ENCODE data around the gene PRR19.

PRR19 gene

DNA sequence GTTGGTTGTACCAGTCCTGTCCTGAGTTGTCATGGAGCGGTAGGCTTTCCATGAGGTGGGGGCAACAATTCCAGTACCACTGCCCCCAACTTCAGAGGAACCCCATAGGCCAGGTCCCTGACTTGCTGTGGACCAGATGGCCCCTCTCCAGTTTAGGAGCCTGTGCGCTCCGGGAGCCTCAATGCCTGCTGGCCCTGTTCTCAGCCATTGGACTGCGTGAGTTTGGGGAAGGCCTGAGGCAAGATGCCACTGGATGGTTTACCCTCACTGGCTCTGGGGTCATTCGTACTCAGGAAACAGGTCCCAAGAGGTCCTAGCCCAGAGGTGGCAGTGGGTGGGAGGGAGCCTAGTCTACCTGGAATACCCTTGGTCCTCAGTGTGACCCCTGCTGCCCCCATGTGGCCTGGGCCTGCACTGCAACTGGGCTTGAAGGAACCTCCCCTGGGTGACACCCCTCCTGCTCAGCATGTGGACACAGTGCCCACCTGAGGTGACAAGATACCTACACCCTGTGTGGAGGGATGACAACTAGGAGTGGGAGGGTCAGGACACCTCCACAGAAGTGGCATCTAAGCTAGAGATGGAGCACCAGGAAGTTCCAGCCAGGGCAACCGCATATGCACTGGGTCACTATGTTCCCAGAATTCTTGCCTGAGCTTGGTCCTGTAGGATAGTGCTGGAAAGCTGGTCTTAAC lies 6.0 kb upstream of the PRR19 start:
- DNase-seq (ENCODE audit: low spot score): peak; percentile 60

DNA sequence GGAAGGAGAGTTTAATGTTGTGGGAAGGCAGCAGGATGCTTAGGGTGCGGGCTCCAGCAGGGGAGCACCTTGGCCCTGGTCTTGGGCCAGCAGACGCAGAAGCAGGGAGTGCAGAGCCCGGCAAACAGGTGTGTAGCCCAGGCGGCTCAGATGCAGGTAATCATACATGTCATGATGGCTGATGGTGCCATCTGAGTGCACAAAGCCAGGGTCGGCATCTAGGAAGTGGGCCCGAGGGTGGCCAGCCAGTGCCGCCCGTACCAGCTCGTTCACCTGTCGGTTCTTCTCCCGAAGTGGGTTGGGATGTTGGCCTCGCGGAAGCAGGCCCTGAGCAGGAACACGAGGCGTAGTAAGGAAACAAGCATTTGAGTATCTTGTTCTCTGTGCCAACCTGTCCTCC lies 4.9 kb upstream of the PRR19 start:
- DNase-seq (ENCODE audit: low spot score): no peak

DNA sequence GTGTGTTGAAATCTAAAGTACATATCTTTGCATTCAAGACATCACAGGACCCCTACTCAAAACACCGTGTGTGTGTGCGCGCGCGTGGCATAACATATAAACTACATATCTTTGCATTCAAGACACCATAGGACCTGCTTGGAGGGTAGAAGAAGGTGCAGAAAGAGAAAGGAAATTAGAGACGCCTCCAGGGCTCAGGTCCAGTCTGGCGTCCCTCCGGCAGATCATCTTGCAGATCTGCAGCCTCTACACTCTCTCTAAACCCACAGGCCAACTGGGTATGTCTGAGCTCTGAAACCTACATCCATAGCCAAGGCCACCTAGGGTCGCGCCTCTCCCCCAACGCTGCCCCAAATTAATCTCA lies 1.2 kb downstream of the PRR19 start:
- no peak for DNase-seq (ENCODE audit: low spot score)

DNA sequence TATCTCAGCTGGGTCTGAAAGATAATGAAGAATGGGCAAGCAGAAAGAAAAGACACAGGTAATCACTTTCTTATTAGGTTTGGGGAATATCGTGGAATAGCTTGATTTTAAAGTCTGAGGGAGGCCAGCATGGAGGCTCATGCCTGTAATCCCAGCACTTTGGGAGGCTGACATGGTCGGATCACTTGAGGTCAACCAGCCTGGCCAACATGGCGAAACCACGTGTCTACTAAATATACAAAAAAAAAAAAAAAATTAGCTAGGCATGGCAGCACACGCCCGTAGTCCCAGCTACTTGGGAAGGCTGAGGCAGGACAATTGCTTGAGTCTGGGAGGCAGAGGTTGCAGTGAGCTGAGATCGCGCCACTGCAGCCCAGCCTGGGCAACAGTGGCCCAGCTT lies 1.9 kb downstream of the PRR19 start:
- DNase-seq (ENCODE audit: low spot score): no peak

DNA sequence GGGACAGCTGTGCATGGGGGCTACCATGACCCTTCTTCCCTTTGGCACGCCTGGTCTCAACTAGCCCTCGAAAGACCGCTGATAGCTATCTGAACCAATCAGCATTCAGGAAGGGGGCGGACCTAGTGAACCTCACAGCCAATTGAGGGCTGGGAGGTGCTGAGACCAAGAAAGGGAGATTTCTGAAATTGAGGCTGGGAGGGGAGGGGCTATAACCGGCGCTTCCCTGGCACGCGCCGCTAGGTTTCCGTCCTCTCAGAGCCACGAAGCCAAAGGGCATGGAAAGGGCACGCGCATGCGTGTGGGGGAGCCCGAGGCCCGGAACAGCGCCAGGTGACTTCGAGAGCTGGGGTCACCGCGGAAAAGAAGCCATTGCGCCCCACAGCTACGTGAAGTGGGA lies 4.7 kb downstream of the PRR19 start:
- no peak for DNase-seq (ENCODE audit: low spot score)

DNA sequence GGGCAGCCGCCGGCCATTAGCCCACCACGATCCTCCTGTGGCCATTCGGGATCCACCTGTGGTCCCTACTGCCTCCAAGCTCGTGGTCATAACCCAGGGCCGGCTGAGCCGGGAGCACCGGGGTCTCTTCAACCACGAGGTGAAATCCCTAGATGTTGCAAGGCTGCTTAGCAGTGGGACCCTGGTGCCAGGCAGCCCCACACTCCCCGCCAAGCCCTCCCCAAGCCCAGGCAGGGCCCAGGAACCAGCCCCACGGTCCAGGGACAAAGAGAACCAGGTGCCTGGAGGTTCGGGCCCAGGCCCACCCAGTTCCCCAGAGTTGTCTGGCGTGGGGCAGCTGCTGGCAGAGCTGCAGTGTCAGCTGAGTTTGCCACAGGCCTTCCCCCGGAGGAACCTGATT lies 7.8 kb downstream of the PRR19 start:
- no peak for DNase-seq (ENCODE audit: low spot score)

DNA sequence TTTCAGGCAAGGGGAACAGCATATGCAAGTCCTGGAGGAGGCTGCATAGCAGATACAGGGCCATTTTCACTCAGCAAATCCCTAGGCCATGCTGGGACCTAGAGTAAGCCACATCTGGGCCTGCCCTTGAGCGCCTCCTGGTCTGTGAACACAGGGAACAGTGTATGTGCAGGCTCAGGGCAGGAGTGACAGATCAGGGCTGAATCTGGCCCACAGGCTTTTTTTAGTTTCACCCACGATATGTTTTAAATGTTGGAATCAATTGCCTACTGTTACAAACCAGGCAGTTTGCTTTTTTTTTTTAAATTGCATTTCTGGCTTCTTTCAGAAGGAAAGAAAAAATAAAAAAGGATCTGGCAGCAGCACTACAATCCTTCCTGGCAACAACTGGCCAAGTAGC lies 9.7 kb downstream of the PRR19 start:
- DNase-seq (ENCODE audit: low spot score): peak; percentile 30

DNA sequence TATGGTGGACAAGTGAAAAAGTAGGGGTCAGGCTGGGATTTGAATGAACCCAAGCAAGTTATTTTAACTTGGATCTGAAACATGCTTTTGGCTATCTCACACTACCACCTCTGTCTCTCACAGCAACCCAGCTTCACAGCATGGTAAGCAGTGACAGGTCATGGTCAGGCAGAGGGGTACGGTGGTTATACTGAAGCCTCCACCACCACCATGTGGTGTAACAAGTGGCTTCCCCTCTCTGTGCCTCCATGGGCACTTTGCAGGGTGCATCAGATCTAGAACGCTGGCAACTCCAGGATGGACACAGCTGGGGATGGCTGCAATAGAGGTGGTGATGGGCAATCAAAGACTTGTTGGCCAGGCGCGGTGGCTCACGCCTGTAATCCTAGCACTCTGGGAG lies 10.4 kb downstream of the PRR19 start:
- no peak for DNase-seq (ENCODE audit: low spot score)

DNA sequence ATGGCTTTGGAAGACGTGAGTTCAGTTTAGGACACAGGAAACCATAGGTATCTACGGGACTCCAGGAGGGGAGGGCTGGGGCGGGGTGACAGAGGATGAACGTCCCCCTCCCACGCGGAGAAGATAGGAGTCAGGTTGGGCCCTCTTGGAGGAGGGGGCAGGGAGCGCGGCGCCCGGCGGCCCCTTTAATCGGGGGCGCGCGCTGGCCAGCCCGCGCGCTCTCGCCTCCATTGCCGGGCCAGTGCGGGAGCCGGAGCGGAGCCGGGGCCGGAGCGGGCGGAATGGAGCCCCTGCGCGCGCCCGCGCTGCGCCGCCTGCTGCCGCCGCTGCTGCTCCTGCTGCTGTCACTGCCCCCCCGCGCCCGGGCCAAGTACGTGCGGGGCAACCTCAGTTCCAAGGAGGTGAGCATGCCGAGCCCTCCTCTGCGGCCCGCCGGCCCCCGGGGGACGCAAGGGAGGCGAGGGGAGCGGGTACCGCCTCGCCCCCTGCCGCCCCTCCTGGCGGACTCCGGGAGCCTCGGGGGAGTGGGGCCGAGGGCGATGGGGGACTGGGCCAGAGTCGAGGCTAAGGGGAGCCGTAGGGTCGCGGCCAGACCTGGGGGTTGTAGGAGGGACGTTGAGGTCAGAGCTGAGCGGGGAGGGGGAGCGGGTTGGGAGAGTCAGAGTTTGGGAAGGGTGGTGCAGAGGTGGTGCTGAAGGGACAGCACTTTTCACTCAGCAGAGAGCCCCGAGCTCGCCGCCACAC lies 11.3 kb downstream of the PRR19 start, which contains the start of gene TMEM145:
TMEM145 (plus strand) TSS at position 214 of the 744 bp plus-strand sequence; CDS start at position 282, 68 bp downstream.
- peak; percentile 74 for DNase-seq (ENCODE audit: low spot score)

DNA sequence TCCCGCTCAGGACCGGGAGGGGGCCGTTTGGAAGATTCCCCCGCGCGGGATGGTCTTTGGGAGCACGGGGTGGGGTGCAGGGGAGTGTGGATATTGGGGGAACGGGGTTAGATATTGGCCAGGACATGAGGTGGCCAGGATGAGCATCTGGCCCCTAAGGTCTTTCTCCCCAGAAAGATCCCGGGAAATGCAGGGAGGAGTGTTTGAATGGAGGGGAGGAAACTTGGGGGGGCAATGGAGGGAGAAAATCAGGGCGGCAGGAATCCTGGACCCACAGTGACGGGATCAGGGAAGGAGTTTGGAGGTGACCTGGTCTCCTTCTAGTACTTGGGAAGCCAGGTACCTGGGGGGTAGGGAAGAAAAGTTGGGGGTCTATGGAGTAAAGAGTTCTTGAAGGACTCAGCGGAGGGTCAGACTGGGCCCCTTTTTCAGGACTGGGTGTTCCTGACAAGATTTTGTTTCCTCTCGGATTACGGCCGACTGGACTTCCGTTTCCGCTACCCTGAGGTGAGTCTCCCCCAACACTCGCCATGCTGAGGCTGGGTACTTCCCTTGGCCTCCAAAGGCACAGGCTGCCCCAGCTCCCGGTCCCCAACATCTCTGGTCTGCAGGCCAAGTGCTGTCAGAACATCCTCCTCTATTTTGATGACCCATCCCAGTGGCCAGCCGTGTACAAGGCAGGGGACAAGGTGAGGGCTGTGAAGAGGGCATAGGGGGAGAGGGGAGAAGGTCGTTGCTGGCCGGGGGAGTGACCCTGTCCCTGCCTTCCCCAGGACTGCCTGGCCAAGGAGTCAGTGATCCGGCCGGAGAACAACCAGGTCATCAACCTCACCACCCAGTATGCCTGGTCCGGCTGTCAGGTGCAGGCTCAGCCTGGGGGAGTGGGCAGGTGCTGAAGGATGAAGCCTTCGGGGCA lies 12.2 kb downstream of the PRR19 start:
- peak; percentile 68 for DNase-seq (ENCODE audit: low spot score)

DNA sequence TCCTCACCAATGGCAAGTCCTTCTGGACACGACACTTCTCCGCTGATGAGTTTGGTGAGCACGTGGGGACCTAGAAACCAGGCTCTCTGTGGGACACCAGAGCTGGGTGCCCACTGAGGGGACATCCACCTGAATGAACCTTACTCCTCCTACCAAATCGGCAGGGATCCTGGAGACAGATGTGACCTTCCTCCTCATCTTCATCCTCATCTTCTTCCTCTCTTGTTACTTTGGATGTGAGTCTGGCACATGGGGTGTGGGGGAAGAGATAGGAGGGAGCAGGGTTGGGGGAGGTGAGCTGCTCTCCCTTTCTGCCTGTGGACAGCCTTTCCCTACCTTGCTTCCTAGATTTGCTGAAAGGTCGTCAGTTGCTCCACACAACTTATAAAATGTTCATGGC lies 13.1 kb downstream of the PRR19 start:
- DNase-seq (ENCODE audit: low spot score): no peak

DNA sequence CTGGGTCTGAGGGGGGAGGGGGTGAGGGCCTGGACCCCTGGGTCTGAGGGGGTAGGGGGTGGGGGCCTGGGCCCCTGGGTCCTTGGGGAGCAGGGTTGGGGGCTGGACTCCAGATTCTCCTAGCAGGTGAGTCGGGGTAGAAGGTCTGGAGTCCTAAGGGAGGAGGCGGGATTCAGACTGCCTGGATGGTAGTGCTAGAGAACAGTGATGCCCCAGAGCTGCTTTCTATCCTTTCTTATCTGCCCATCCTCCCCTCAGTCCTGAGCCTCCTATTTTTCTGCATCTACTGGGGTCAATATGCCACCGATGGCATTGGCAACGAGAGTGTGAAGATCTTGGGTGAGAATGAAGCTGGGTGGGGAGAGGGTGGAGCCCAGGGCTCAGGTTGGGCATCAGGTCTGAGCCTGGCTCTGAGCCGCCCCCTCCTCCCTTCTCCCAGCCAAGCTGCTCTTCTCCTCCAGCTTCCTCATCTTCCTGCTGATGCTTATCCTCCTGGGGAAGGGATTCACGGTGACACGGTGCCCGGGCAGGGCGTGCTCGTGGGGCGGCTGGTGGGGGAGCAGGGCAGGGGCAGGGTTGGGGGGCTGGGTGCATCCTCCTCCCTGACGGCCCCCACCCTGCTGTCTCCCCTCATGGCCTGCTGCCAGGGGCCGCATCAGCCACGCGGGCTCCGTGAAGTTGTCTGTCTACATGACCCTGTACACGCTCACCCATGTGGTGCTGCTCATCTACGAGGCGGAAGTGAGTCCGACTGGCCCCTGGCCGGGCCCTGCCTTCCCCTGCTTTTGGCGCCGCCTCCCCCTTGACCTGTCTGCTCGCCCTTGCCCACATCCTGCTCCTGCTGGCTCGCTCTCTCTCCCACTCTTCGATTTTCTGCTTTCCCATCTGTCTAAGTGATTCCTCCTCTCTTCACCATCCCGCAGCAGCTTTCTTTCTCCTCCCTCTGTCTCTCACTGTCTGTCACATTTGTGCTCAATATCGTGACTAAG lies 14.6 kb downstream of the PRR19 start:
- DNase-seq (ENCODE audit: low spot score): no peak

DNA sequence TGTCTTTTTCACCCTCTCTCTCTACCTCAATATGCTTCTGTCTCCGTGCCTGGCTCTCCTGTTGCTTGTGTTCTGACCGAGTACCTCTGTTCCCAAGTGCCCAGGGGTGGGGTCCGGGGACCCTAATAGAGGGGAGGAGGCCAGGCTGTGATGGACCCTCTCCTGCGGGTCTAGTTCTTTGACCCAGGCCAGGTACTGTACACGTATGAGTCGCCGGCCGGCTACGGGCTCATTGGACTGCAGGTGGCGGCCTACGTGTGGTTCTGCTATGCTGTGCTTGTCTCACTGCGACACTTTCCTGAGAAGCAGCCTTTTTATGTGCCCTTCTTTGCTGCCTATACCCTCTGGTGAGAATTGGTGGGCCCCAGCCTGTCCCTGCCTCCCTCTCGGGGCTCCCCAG lies 15.6 kb downstream of the PRR19 start:
- no peak for DNase-seq (ENCODE audit: low spot score)

DNA sequence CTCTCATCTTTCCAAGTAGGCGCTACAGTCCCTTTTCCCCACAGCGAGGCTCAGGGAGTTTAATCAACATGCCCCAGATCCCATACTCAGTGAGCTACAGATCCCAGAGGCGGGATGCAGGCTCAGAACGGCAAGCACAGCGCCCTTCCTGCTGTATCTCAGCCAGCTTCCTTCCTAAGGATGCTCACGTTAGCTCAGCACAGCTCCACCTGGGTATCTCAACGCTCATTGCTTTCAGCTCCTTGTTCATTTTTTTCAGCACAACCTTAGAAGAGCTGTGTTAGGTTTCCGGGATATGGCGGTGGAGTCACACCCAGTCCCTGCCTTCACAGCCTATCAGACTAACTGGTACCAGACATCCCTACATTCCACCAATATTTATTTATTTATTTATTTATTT lies 20.4 kb downstream of the PRR19 start:
- DNase-seq (ENCODE audit: low spot score): no peak

DNA sequence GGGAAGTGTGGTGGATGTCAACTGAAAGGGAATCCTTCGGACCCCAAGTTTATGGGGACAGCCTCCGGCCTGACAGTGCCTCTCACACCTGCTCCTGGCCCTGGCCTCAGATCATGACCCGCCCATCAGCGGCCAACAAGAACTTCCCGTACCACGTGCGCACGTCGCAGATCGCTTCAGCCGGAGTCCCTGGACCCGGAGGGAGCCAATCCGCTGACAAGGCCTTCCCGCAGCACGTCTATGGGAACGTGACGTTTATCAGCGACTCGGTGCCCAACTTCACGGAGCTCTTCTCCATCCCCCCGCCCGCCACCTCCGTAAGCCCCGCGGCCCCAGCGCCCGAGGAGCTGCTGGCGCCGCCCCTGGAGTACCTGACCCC lies 21.5 kb downstream of the PRR19 start:
- DNase-seq (ENCODE audit: low spot score): no peak

DNA sequence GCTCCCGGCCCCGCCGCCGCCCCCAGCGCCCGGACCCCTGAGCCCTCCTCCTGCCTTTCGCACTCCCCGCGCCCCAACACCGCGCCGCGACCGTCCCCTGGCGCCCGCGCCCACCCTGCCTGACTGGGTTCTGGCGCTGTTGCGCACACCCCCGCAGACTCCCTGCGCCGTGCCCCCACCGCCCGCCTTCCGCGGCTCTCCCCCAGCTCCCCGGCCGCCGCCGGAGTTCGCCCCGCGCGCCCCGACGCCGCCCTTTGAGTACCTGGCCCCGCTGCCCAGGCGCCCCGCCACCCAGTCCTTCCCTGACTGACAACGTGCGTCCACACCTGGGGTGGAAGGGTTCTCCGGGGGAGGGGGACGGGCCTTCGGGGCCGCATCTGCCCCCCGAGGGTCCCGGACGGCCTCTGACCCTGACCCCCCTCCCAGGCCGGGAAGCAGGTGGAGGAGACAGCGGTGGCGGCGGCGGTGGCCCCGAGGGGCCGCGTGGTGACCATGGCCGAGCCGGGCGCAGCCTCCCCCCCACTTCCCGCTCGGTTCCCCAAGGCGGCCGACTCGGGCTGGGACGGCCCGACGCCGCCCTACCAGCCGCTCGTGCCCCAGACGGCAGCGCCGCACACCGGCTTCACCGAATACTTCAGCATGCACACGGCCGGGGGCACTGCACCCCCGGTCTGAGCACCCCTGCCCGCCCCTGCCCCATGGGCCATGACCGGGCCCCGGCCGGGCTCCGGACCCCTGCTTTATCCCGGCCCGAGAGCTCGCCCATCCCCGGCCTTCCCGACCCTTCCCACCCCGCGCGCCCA lies 22.1 kb downstream of the PRR19 start:
- no peak for DNase-seq (ENCODE audit: low spot score)

DNA sequence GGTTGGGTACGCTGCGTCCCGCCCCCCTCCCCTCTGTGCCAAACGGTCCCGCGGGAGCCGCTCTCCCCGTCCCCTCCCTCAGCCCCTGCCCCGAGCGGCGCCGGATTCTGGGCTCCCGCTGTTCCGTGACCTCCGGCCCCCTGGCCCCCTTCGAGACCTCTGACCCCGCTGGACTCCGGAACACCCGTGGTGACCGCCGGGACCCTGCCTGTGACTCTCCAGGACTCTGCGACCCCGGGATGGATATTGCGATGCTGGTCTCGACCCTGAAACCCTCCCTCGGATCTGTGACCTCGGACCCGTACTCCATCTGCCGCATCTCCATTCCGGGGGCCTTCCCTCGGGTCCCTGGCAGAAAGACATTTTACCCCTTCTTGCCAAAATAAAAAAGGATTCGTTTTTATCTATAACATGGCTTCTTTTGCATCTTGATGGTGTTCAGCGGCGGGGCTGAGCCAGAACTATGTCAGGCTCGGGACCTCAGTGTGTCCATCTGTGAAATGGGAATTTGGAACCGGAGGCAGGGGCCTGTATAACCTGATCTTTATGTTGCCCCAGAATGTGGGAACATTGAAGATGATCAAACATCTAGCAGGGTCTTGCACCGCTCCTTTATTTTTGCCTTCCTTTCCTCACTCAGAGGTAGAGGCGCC lies 22.8 kb downstream of the PRR19 start:
- no peak for DNase-seq (ENCODE audit: low spot score)

DNA sequence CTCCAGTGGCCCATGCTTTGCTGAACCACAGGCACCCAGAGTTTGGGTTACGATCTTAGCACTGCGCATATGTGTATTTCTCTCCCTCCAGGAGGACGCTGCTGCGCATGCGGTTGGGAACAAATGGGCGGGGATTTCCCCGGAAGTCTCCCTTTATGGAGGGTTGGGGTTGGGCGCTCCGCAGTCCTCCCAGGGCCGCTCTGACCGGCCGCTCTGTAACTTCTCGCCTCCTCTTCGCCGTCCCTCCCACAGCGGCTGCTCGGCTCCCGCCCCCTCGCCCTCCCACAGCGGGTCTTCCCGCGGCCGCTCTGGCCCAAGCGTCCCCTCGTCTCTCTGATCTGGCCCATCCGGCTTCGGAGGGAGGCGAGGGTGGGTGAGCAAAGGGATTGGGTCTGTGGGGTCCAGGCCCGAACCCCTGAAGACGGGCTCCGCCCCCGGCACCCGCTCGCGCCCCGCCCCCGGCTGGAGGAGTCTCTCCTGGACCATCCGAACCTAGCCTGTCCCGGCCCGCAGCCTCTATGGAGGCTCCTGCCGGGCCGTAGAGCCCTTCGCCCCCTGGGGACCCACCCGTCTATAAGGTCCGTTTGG lies 23.5 kb downstream of the PRR19 start, which contains the start of gene MEGF8:
MEGF8 (plus strand) TSS at position 328 of the 588 bp plus-strand sequence. CDS start 609 bp downstream, outside the sequence.
- DNase-seq (ENCODE audit: low spot score): peak; percentile 99

All from RKO (cell line).